Trophoblast cell (in vitro differentiated cells and primary cell): ENCODE results near the gene UBAC1.
A peak's percentile ranks its signal among the peaks of the same experiment; 100 is the strongest.

Experiments used
- DNase-seq, 2 donors: peaks; one replicate each; pipeline ENCODE4 v3.0.0-alpha.2; 2016
- H2AFZ ChIP-seq: 2 replicates; pipeline ENCODE4 v1.6.1; 2013; ENCODE audit warnings: low read length, moderate library complexity, mild to moderate bottlenecking; ENCODE audit not compliant: insufficient read depth, poor library complexity
- H2AK5ac ChIP-seq: 2 replicates; pipeline ENCODE4 v1.6.1; 2013; ENCODE audit warnings: mild to moderate bottlenecking, low read length
- H2BK120ac ChIP-seq: 2 replicates; pipeline ENCODE4 v1.6.1; 2013; ENCODE audit warnings: low read length, mild to moderate bottlenecking, moderate library complexity; ENCODE audit not compliant: insufficient read depth, poor library complexity
- H2BK12ac ChIP-seq: 2 replicates; pipeline ENCODE4 v1.6.1; 2013; ENCODE audit warnings: mild to moderate bottlenecking, low read length, moderate library complexity
- H2BK5ac ChIP-seq: 2 replicates; pipeline ENCODE4 v1.6.1; 2013; ENCODE audit warnings: low read length, low read depth, moderate library complexity, mild to moderate bottlenecking; ENCODE audit not compliant: poor library complexity
- H3K14ac ChIP-seq: 2 replicates; pipeline ENCODE4 v1.6.1; 2013; ENCODE audit warnings: mild to moderate bottlenecking, low read length
- H3K18ac ChIP-seq: 2 replicates; pipeline ENCODE4 v1.6.1; 2013; ENCODE audit warnings: mild to moderate bottlenecking, low read length
- H3K23ac ChIP-seq: 2 replicates; pipeline ENCODE4 v1.6.1; 2013; ENCODE audit warnings: low read length
- H3K27ac ChIP-seq: 2 replicates; pipeline ENCODE4 v1.5.1; 2013; ENCODE audit warnings: low read depth, mild to moderate bottlenecking, inconsistent platforms, low read length, moderate library complexity
- H3K27me3 ChIP-seq: 2 replicates; pipeline ENCODE4 v1.6.1; 2013; ENCODE audit warnings: inconsistent platforms, mild to moderate bottlenecking, low read length, moderate library complexity; ENCODE audit not compliant: insufficient read depth
- H3K36me3 ChIP-seq, 2 experiments: 1 replicate in 1 of 2; 2 replicates in 1 of 2; pipeline ENCODE4 v1.6.1; 2013; ENCODE audit warnings: low read length in 2 of 2, mild to moderate bottlenecking in 2 of 2, moderate library complexity in 1 of 2; ENCODE audit not compliant: insufficient read depth in 2 of 2, control insufficient read depth in 1 of 2
- H3K4ac ChIP-seq: 2 replicates; pipeline ENCODE4 v1.6.1; 2013; ENCODE audit warnings: low read depth, mild to moderate bottlenecking, low read length, moderate library complexity
- H3K4me1 ChIP-seq, 2 experiments: 1 replicate in 1 of 2; 2 replicates in 1 of 2; pipeline ENCODE4 v1.6.1; 2013; ENCODE audit warnings: low read length in 2 of 2, mild to moderate bottlenecking in 2 of 2, moderate library complexity in 1 of 2; ENCODE audit not compliant: insufficient read depth in 2 of 2, control insufficient read depth in 1 of 2
- H3K4me2 ChIP-seq: 2 replicates; pipeline ENCODE4 v1.6.1; 2013; ENCODE audit warnings: inconsistent platforms, mild to moderate bottlenecking, low read length, moderate library complexity
- H3K4me3 ChIP-seq: 2 replicates; pipeline ENCODE4 v1.5.1; 2013; ENCODE audit warnings: mild to moderate bottlenecking, low read depth, low read length, inconsistent platforms
- H3K79me1 ChIP-seq: one replicate; pipeline ENCODE4 v1.6.1; 2013; ENCODE audit warnings: low read length
- H3K79me2 ChIP-seq: 2 replicates; pipeline ENCODE4 v1.6.1; 2013; ENCODE audit warnings: low read length, mild to moderate bottlenecking; ENCODE audit not compliant: control insufficient read depth, insufficient read depth, poor library complexity
- H3K9ac ChIP-seq: 2 replicates; pipeline ENCODE4 v1.6.1; 2013; ENCODE audit warnings: mild to moderate bottlenecking, low read length
- H3K9me3 ChIP-seq: 2 replicates; pipeline ENCODE4 v1.6.1; 2013; ENCODE audit warnings: low read depth, mild to moderate bottlenecking, control low read depth, inconsistent platforms, low read length; ENCODE audit not compliant: insufficient read depth
- H4K12ac ChIP-seq: 2 replicates; pipeline ENCODE4 v1.6.1; 2013; ENCODE audit warnings: low read depth, mild to moderate bottlenecking, low read length, moderate library complexity
- H4K8ac ChIP-seq: 2 replicates; pipeline ENCODE4 v1.6.1; 2013; ENCODE audit warnings: low read depth, mild to moderate bottlenecking, low read length, moderate library complexity
- H4K91ac ChIP-seq: one replicate; pipeline ENCODE4 v1.6.1; 2013; ENCODE audit warnings: low read depth, mild to moderate bottlenecking, low read length, moderate library complexity
- WGBS: extraction: QIAGEN DNeasy Blood & Tissue Kit; methylation state at CpG from one replicate; pipeline ENCODE4 v1.1.7; 2013; ENCODE audit warnings: missing lambda C conversion rate; ENCODE audit not compliant: insufficient read length, insufficient coverage; ENCODE audit errors: extremely low coverage; 5-methylcytosine and 5-hydroxymethylcytosine counted together

The UBAC1 gene

GRCh38 chr9:135970128-135970815, 9.1 kb upstream of the UBAC1 start:
- no peak overlapping the region for H3K9ac ChIP-seq
- H3K4me1 ChIP-seq = no peaks in the 10 kb centered on the region
- no peak overlapping the region for H2BK120ac ChIP-seq
- H3K36me3 ChIP-seq = no peaks in the 10 kb centered on the region
- no peak overlapping the region for H3K4me3 ChIP-seq
- no peaks in the 10 kb centered on the region for H3K27me3 ChIP-seq
- no peak overlapping the region for H3K27ac ChIP-seq
- no CpG with 5 or more reads among the region's 9 CpGs for WGBS
- H2AK5ac ChIP-seq = no peak overlapping the region
- H3K4me2 ChIP-seq = no peak overlapping the region
- no peaks in the 10 kb centered on the region for H3K79me2 ChIP-seq
- H2BK5ac ChIP-seq = no peak overlapping the region
- no peak overlapping the region for H3K14ac ChIP-seq
- H3K18ac ChIP-seq = no peak overlapping the region
- H4K8ac ChIP-seq = no peak overlapping the region
- H3K23ac ChIP-seq = no peak overlapping the region
- H2BK12ac ChIP-seq = no peak overlapping the region
- H3K9me3 ChIP-seq = peaks cover 2% of the 10 kb centered on the region
- H2AFZ ChIP-seq = no peak overlapping the region
- DNase-seq = no peak
- H3K79me1 ChIP-seq = no peaks in the 10 kb centered on the region
- no peak overlapping the region for H4K91ac ChIP-seq
- no peak overlapping the region for H3K4ac ChIP-seq
- no peak overlapping the region for H4K12ac ChIP-seq

- Histone ChIP-seq H2AK5ac (no peak overlapping the region), H3K4me2 (no peak overlapping the region), H3K9ac (no peak overlapping the region), H2BK5ac (no peak overlapping the region), H3K9me3 (peaks cover 2% of the 10 kb centered on the region), H3K4ac (no peak overlapping the region), H3K27ac (no peak overlapping the region), H2BK120ac (no peak overlapping the region), H3K14ac (no peak overlapping the region), H4K8ac (no peak overlapping the region), H4K12ac (no peak overlapping the region), H3K36me3 (no peaks in the 10 kb centered on the region), H2AFZ (no peak overlapping the region), H3K79me1 (no peaks in the 10 kb centered on the region), H3K4me3 (no peak overlapping the region), H3K79me2 (no peaks in the 10 kb centered on the region), H4K91ac (no peak overlapping the region), H3K23ac (no peak overlapping the region), H3K27me3 (no peaks in the 10 kb centered on the region), H3K18ac (no peak overlapping the region), H3K4me1 (no peaks in the 10 kb centered on the region), H2BK12ac (no peak overlapping the region)
- DNase-seq = no peak
- no CpG with 5 or more reads among the region's 12 CpGs for WGBS
Observed at GRCh38 chr9:135969064-135969683, 8.0 kb upstream of the UBAC1 start.

GRCh38 chr9:135968601-135969000, 7.4 kb upstream of the UBAC1 start:
- H3K18ac ChIP-seq = no peak overlapping the region
- no peak for DNase-seq
- no peak overlapping the region for H3K27ac ChIP-seq
- H3K9me3 ChIP-seq = peaks cover 2% of the 10 kb centered on the region
- H3K27me3 ChIP-seq = no peaks in the 10 kb centered on the region
- no peak overlapping the region for H2AK5ac ChIP-seq
- no peak overlapping the region for H3K4me2 ChIP-seq
- no peak overlapping the region for H4K91ac ChIP-seq
- no peak overlapping the region for H3K9ac ChIP-seq
- H3K4ac ChIP-seq = no peak overlapping the region
- no peaks in the 10 kb centered on the region for H3K79me2 ChIP-seq
- H2BK120ac ChIP-seq = no peak overlapping the region
- no peaks in the 10 kb centered on the region for H3K4me1 ChIP-seq
- no peak overlapping the region for H2AFZ ChIP-seq
- no peaks in the 10 kb centered on the region for H3K36me3 ChIP-seq
- no peak overlapping the region for H4K8ac ChIP-seq
- no peaks in the 10 kb centered on the region for H3K79me1 ChIP-seq
- no peak overlapping the region for H3K4me3 ChIP-seq
- no peak overlapping the region for H3K23ac ChIP-seq
- no CpG with 5 or more reads among the region's 7 CpGs for WGBS
- H3K14ac ChIP-seq = no peak overlapping the region
- no peak overlapping the region for H2BK12ac ChIP-seq
- no peak overlapping the region for H2BK5ac ChIP-seq
- H4K12ac ChIP-seq = no peak overlapping the region

DNA sequence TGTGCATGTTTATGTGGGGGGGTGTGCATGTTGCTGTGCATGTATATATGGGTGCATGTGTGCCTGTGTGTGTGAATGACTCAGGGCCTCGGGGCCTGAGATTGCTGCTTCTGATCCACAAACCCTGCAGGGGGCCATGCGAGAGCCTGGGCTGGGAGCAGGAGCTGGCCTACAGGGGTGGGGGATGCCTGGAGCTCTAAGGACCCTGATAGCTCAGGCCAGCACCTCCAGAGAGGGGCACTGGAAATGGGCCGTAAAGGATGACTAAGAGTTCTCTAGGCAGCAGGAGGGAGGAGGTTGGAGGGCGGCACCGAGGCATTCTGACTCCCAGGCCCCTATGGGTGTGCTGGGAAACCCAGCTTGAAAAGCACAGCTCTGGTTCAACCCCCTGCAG, 6.9 kb upstream of the UBAC1 start:
- H3K18ac ChIP-seq = no peak overlapping the region
- no peak overlapping the region for H3K9ac ChIP-seq
- no peak overlapping the region for H2BK120ac ChIP-seq
- no peak overlapping the region for H3K14ac ChIP-seq
- no peak overlapping the region for H4K12ac ChIP-seq
- H3K4ac ChIP-seq = no peak overlapping the region
- DNase-seq = no peak
- WGBS = no CpG with 5 or more reads among the region's 5 CpGs
- no peaks in the 10 kb centered on the region for H3K79me2 ChIP-seq
- no peak overlapping the region for H4K8ac ChIP-seq
- no peak overlapping the region for H2BK12ac ChIP-seq
- H3K4me2 ChIP-seq = no peak overlapping the region
- no peak overlapping the region for H3K23ac ChIP-seq
- no peak overlapping the region for H2AFZ ChIP-seq
- H3K36me3 ChIP-seq = no peaks in the 10 kb centered on the region
- H2BK5ac ChIP-seq = no peak overlapping the region
- H3K4me1 ChIP-seq = no peaks in the 10 kb centered on the region
- no peaks in the 10 kb centered on the region for H3K27me3 ChIP-seq
- no peak overlapping the region for H3K27ac ChIP-seq
- no peak overlapping the region for H4K91ac ChIP-seq
- H3K9me3 ChIP-seq = peaks cover 2% of the 10 kb centered on the region
- no peak overlapping the region for H2AK5ac ChIP-seq
- H3K79me1 ChIP-seq = no peaks in the 10 kb centered on the region
- H3K4me3 ChIP-seq = peak overlapping the region; percentile 21
